Hematopoietic multipotent progenitor cell treated with erythropoietin and hydrocortisone succinate and interleukin-3 and kit ligand, for 4 days (in vitro differentiated cells): ENCODE results near the gene FCRL5.

Experiments
- DNase-seq: peaks from one replicate; pipeline ENCODE4 v3.0.0-alpha.2; 2015

Gene FCRL5

GRCh38 chr1:157487096-157487495, 65.2 kb downstream of the FCRL5 start:
- DNase-seq, result peak; percentile 64

DNA sequence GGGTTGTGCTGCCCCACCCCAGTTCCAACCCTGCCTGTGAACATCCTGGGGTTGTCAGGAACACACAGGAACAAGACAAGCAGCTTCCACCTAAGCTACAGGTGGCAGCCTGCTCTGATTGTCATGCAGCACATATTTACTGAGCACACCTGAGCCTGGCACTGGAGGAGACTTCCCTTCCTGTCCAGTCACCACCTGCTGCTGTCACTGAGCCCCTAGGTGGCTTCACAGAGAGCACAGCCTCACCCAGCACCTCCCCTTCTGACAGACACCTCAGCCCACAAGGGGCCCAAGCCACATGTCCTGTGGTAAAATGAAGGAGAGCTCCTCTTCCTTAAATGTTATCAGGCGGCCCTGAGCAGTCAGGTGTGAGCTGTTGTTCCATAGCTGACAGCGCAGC, 65.9 kb downstream of the FCRL5 start:
- peak; percentile 19 for DNase-seq

DNA sequence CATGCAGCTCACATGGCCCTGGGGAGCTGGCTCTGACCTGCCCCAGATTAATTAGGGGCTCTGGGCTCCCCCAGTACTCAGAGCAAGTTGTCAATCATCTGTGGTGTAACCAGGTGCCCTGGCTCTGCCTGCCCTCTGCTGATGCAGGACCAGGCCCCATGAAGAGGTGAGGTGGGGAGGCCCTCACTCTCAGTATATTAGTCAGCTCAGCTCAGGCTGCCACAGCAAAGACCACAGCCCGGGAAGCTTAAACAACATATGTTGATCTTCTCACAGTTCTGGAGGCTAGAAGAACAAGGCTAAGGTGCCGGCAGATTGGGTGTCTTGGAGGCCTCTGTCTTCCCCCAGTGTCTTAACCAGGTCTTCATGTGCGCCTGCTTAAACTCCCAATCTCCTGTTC, 66.5 kb downstream of the FCRL5 start:
- DNase-seq, result no peak

DNA sequence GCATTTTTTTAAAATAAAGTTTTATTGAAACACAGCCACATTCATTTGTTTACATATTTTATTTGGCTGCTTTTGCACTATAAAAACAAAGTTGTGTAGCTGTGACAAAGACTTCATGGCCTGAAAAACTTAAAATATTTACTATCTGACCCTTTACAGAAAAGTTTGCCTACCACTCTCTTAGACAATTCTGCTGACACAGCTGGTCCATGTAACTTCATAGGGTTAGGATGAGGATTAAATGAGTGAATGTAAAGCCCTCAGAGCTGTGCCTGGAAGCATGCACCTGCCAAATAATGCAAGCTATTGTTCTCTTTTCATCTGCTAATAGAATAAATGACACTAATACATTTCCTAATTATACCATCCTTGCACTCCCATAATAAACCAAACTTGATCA, 67.7 kb downstream of the FCRL5 start:
- no peak for DNase-seq

- no peak for DNase-seq
Observed at GRCh38 chr1:157483635-157484034, 68.7 kb downstream of the FCRL5 start.

DNA sequence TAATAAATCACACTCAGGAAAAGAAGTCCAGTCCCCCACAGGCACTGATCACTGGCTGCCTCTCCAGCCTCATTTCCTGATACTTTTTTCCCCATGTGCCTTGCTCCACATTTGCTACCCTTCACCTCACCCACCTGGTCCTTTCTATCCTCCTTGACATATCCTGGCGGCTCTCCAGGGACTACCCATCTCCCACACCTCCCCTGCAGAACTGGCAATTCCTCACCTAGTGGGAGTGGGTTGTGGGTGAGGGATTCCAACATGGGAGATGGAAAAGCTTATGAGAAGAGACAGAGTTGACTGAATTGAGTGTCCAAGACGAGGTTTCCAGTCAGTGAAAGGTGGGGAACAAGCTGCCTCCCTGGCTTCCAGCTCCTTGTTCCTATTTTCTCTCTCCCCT, 69.6 kb downstream of the FCRL5 start:
- no peak for DNase-seq

- no peak for DNase-seq
Observed at GRCh38 chr1:157482174-157482573, 70.1 kb downstream of the FCRL5 start.

- no peak for DNase-seq
Observed at GRCh38 chr1:157478030-157478429, 74.3 kb downstream of the FCRL5 start.

GRCh38 chr1:157477419-157477818, 74.9 kb downstream of the FCRL5 start:
- DNase-seq, result peak; percentile 12

- DNase-seq, result no peak
Observed at GRCh38 chr1:157472959-157473358, 79.4 kb downstream of the FCRL5 start.

GRCh38 chr1:157472056-157472701, 80.1 kb downstream of the FCRL5 start:
- no peak for DNase-seq

- no peak for DNase-seq
Observed at GRCh38 chr1:157471531-157471930, 80.8 kb downstream of the FCRL5 start.

DNA sequence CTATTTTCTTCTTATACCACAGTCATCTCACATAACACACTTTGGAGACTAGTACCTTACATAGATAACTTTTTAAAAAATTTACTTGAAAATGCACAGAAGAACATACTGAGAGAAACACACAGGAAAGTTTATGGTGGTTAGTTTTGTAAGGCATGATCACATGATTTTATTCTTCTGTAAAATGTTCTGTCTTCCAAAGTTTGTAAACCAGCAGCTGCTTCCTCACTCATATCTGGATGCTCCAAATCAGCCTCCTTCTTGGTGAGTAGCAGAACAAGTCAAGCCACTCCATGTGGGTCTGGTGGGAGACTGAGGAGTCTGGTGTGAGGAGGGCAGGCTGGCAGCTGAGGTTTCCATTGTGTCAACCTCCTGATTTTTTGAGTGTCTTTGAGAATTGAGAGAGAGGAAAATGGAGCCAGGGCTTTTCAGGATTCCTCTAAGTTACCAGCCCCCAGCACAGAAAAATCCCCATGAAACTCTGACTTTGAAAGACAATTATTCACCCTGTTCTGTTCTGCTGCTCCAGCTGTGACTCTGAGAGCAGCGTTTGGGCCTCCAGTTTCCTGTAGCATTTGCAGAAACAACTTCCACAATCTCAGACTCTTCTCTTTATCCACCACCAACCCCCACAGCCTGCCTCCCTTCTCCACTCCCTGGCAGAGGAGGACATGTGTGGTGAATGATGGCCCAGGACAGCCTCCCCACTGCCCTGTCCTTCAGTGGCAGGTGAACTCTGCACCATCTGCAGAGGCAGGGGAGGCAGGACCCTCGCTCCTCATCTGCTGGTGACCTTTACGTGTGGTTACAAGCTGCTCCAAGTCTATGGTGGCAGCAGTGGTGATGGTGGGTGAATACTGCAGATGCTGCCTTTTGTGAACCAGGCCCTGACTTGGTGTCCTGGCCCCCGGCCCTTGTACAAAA, 82.3 kb downstream of the FCRL5 start:
- peak; percentile 28 for DNase-seq

GRCh38 chr1:157469300-157469699, 83.0 kb downstream of the FCRL5 start:
- no peak for DNase-seq

DNA sequence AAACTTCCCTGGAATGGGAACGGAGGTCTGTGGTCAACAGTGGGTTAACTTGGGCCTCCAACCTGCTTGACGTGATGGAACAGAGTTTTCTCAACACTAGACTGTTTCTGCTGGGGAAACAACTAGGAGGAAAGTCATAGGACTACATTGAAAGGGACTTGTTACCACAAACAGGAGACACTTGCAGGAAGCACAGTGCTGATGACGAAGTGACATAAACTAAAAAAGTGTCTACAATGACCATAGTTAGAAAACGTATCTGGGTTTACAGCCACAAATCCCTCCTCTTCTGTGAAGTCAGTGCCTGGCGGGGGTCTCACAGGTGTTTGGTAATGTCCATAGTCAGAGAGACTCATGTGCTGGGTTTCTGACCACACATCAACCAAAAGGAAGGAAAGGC, 86.3 kb downstream of the FCRL5 start:
- DNase-seq, result no peak
